WTC11 (cell line): ENCODE measurements around the gene ANKRD29.

Experiments
- IRF2 ChIP-seq: sonication (generic); formaldehyde crosslinking; IDR thresholded peaks from 2 replicates; pipeline ENCODE4 v1.8.0; 2022; ENCODE audit warnings: low read depth, missing genetic modification reagents, borderline replicate concordance
- NFE2L1 ChIP-seq: sonication (generic); formaldehyde crosslinking; IDR thresholded peaks from 2 replicates; pipeline ENCODE4 v1.8.1; 2023; ENCODE audit warnings: missing genetic modification reagents
- SP1 ChIP-seq: sonication (generic); formaldehyde crosslinking; conservative IDR thresholded peaks from 2 replicates; pipeline ENCODE4 v1.8.1; 2022; ENCODE audit warnings: missing genetic modification reagents
- TF ChIP-seq, protein P1 (sequence below): sonication (generic); formaldehyde crosslinking; IDR thresholded peaks from 2 replicates; pipeline ENCODE4 v1.8.1; 2022; ENCODE audit warnings: low read depth, missing genetic modification reagents, borderline replicate concordance
- TF ChIP-seq, protein P2 (sequence below): fragments of 250-450 bp; sonication (Bioruptor Pico); IDR thresholded peaks from 2 replicates; pipeline ENCODE4 v2.1.2; 2022; ENCODE audit warnings: mild to moderate bottlenecking, moderate library complexity
- TF ChIP-seq, protein P3 (sequence below): fragments of 200-600 bp; IDR thresholded peaks from 2 replicates; pipeline ENCODE4 v1.8.0; 2022; ENCODE audit warnings: antibody characterized with exemption
- TF ChIP-seq, protein P4 (sequence below): sonication (generic); formaldehyde crosslinking; IDR thresholded peaks from 2 replicates; pipeline ENCODE4 v1.8.0; 2022; ENCODE audit warnings: mild to moderate bottlenecking, missing genetic modification reagents
- TF ChIP-seq, protein P5 (sequence below): sonication (generic); formaldehyde crosslinking; IDR thresholded peaks from 2 replicates; pipeline ENCODE4 v1.8.1; 2023; ENCODE audit warnings: mild to moderate bottlenecking, moderate library complexity, missing genetic modification reagents
- TF ChIP-seq, protein P6 (sequence below): sonication (generic); formaldehyde crosslinking; IDR thresholded peaks from 2 replicates; pipeline ENCODE4 v1.8.0; 2022; ENCODE audit warnings: missing genetic modification reagents

DNA sequence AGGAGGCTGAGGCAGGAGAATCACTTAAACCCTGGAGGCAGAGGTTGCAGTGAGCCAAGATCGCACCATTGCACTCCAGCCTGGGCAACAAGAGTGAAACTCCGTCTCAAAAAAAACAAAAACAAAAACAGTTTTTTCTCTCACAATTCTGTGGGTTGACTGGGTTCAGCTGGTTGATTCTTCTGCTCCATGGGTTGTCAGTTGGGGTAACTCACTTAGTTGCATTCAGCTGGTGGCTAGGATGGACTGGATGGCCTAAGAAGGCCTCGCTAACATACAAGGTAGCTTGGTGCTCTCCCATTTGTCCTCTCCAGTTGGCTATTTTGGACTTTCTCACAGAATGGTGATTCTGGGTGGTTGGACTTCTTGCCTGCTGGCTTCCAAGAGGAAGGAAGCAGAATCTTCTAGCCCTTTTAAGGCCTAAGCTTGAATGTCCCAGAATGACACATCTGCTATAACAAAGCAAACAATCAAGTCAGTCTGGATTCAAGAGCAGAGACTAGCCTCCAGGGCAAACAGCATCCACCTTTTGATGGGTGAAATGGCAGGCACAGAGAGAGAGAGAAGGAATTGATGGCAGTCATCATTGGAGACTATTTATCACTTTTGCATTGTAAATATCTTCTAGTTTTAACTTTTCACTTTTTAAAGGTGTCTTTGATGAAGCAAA is 44.4 kb upstream of the ANKRD29 start:
- TF ChIP-seq, protein P1, sequence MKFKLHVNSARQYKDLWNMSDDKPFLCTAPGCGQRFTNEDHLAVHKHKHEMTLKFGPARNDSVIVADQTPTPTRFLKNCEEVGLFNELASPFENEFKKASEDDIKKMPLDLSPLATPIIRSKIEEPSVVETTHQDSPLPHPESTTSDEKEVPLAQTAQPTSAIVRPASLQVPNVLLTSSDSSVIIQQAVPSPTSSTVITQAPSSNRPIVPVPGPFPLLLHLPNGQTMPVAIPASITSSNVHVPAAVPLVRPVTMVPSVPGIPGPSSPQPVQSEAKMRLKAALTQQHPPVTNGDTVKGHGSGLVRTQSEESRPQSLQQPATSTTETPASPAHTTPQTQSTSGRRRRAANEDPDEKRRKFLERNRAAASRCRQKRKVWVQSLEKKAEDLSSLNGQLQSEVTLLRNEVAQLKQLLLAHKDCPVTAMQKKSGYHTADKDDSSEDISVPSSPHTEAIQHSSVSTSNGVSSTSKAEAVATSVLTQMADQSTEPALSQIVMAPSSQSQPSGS, result no peak
- TF ChIP-seq, protein P2, sequence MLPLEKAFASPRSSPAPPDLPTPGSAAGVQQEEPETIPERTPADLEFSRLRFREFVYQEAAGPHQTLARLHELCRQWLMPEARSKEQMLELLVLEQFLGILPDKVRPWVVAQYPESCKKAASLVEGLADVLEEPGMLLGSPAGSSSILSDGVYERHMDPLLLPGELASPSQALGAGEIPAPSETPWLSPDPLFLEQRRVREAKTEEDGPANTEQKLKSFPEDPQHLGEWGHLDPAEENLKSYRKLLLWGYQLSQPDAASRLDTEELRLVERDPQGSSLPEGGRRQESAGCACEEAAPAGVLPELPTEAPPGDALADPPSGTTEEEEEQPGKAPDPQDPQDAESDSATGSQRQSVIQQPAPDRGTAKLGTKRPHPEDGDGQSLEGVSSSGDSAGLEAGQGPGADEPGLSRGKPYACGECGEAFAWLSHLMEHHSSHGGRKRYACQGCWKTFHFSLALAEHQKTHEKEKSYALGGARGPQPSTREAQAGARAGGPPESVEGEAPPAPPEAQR (CRISPR knock-in tag), result no peak
- TF ChIP-seq, protein P3, sequence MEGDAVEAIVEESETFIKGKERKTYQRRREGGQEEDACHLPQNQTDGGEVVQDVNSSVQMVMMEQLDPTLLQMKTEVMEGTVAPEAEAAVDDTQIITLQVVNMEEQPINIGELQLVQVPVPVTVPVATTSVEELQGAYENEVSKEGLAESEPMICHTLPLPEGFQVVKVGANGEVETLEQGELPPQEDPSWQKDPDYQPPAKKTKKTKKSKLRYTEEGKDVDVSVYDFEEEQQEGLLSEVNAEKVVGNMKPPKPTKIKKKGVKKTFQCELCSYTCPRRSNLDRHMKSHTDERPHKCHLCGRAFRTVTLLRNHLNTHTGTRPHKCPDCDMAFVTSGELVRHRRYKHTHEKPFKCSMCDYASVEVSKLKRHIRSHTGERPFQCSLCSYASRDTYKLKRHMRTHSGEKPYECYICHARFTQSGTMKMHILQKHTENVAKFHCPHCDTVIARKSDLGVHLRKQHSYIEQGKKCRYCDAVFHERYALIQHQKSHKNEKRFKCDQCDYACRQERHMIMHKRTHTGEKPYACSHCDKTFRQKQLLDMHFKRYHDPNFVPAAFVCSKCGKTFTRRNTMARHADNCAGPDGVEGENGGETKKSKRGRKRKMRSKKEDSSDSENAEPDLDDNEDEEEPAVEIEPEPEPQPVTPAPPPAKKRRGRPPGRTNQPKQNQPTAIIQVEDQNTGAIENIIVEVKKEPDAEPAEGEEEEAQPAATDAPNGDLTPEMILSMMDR, result no peak
- TF ChIP-seq NFE2L1 (CRISPR knock-in tag), result no peak
- TF ChIP-seq, protein P4, sequence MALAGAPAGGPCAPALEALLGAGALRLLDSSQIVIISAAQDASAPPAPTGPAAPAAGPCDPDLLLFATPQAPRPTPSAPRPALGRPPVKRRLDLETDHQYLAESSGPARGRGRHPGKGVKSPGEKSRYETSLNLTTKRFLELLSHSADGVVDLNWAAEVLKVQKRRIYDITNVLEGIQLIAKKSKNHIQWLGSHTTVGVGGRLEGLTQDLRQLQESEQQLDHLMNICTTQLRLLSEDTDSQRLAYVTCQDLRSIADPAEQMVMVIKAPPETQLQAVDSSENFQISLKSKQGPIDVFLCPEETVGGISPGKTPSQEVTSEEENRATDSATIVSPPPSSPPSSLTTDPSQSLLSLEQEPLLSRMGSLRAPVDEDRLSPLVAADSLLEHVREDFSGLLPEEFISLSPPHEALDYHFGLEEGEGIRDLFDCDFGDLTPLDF, result no peak
- TF ChIP-seq, protein P5, sequence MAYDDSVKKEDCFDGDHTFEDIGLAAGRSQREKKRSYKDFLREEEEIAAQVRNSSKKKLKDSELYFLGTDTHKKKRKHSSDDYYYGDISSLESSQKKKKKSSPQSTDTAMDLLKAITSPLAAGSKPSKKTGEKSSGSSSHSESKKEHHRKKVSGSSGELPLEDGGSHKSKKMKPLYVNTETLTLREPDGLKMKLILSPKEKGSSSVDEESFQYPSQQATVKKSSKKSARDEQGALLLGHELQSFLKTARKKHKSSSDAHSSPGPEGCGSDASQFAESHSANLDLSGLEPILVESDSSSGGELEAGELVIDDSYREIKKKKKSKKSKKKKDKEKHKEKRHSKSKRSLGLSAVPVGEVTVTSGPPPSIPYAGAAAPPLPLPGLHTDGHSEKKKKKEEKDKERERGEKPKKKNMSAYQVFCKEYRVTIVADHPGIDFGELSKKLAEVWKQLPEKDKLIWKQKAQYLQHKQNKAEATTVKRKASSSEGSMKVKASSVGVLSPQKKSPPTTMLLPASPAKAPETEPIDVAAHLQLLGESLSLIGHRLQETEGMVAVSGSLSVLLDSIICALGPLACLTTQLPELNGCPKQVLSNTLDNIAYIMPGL (CRISPR knock-in tag), result no peak
- TF ChIP-seq, protein P6, sequence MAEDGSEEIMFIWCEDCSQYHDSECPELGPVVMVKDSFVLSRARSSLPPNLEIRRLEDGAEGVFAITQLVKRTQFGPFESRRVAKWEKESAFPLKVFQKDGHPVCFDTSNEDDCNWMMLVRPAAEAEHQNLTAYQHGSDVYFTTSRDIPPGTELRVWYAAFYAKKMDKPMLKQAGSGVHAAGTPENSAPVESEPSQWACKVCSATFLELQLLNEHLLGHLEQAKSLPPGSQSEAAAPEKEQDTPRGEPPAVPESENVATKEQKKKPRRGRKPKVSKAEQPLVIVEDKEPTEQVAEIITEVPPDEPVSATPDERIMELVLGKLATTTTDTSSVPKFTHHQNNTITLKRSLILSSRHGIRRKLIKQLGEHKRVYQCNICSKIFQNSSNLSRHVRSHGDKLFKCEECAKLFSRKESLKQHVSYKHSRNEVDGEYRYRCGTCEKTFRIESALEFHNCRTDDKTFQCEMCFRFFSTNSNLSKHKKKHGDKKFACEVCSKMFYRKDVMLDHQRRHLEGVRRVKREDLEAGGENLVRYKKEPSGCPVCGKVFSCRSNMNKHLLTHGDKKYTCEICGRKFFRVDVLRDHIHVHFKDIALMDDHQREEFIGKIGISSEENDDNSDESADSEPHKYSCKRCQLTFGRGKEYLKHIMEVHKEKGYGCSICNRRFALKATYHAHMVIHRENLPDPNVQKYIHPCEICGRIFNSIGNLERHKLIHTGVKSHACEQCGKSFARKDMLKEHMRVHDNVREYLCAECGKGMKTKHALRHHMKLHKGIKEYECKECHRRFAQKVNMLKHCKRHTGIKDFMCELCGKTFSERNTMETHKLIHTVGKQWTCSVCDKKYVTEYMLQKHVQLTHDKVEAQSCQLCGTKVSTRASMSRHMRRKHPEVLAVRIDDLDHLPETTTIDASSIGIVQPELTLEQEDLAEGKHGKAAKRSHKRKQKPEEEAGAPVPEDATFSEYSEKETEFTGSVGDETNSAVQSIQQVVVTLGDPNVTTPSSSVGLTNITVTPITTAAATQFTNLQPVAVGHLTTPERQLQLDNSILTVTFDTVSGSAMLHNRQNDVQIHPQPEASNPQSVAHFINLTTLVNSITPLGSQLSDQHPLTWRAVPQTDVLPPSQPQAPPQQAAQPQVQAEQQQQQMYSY (CRISPR knock-in tag), result no peak
- no peak for TF ChIP-seq IRF2 (CRISPR knock-in tag)
- TF ChIP-seq SP1 (CRISPR knock-in tag), result no peak
